ENCODE results near the gene AKAP4. TPM values are rescaled to one million over a fixed set of nuclear protein-coding genes. Genes with fewer than 3 reads are reported as not detected.

AKAP4 gene
- total RNA-seq, 4 donors from 2014 or later = not detected

- H3K36me3 ChIP-seq = no peaks in the 10 kb centered on the region
- intact Hi-C loops (cut with DNase I) = no loop called here
- H3K4me1 ChIP-seq = no peaks in the 10 kb centered on the region
- 75 to 79% methylated on average over 1 to 3 of the region's 3 CpGs for WGBS, 2 donors
- H3K9me3 ChIP-seq = no peaks in the 10 kb centered on the region
- TF ChIP-seq POLR2A (IDR thresholded peaks at IDR 0.05) = no peak
- no peak overlapping the region for H3K27ac ChIP-seq
- H3K4me3 ChIP-seq = no peak overlapping the region
- DNase-seq = no peak
- H3K27me3 ChIP-seq = no peaks in the 10 kb centered on the region
Observed at GRCh38 chrX:50169717-50170116, 31.1 kb downstream of the AKAP4 start.

GRCh38 chrX:50168241-50168687 is 32.5 kb downstream of the AKAP4 start:
- Histone ChIP-seq H3K36me3 (no peaks in the 10 kb centered on the region), H3K27me3 (no peaks in the 10 kb centered on the region), H3K4me3 (no peak overlapping the region), H3K9me3 (no peaks in the 10 kb centered on the region), H3K4me1 (no peaks in the 10 kb centered on the region), H3K27ac (no peak overlapping the region)
- no peak for TF ChIP-seq POLR2A (IDR thresholded peaks at IDR 0.05)
- WGBS, 2 donors = 53 to 58% methylated on average over 2 to 5 of the region's 5 CpGs
- intact Hi-C loops (cut with DNase I) = no loop called here
- no peak for DNase-seq

DNA sequence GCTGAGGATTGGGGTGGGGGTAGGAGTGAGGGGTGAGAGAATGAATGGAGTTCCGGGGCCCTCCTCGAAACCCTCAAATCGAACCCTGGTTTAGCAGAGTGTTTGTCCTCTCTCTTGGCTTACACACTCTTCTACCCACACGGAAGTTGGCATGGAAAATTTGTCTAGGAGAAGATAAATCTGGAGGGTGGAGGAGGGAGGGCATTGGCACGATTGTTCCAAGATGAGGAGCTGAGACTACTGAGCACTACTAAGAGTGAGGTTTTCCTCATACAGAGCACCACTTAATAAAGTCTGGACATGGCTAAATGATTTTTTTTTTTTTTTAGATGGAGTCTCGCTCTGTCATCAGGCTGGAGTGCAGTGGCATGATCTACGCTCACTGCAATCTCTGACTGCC is 33.4 kb downstream of the AKAP4 start:
- Histone ChIP-seq H3K36me3 (no peaks in the 10 kb centered on the region), H3K27ac (no peak overlapping the region), H3K4me1 (no peaks in the 10 kb centered on the region), H3K9me3 (no peaks in the 10 kb centered on the region), H3K4me3 (no peak overlapping the region), H3K27me3 (no peaks in the 10 kb centered on the region)
- WGBS, 2 donors = 47 to 57% methylated on average over 3 to 7 of the region's 7 CpGs
- no peak for DNase-seq
- intact Hi-C loops (cut with DNase I) = no loop called here
- TF ChIP-seq, protein P1, sequence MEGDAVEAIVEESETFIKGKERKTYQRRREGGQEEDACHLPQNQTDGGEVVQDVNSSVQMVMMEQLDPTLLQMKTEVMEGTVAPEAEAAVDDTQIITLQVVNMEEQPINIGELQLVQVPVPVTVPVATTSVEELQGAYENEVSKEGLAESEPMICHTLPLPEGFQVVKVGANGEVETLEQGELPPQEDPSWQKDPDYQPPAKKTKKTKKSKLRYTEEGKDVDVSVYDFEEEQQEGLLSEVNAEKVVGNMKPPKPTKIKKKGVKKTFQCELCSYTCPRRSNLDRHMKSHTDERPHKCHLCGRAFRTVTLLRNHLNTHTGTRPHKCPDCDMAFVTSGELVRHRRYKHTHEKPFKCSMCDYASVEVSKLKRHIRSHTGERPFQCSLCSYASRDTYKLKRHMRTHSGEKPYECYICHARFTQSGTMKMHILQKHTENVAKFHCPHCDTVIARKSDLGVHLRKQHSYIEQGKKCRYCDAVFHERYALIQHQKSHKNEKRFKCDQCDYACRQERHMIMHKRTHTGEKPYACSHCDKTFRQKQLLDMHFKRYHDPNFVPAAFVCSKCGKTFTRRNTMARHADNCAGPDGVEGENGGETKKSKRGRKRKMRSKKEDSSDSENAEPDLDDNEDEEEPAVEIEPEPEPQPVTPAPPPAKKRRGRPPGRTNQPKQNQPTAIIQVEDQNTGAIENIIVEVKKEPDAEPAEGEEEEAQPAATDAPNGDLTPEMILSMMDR (IDR thresholded peaks at IDR 0.05) = no peak
- no peak for TF ChIP-seq POLR2A (IDR thresholded peaks at IDR 0.05)

GRCh38 chrX:50165727-50166126 is 35.1 kb downstream of the AKAP4 start:
- no peak overlapping the region for H3K4me3 ChIP-seq
- no peaks in the 10 kb centered on the region for H3K36me3 ChIP-seq
- no peaks in the 10 kb centered on the region for H3K4me1 ChIP-seq
- H3K9me3 ChIP-seq = no peaks in the 10 kb centered on the region
- no peak for DNase-seq
- no peak overlapping the region for H3K27ac ChIP-seq
- H3K27me3 ChIP-seq = no peaks in the 10 kb centered on the region
- intact Hi-C loops (cut with DNase I) = no loop called here
- WGBS, 2 donors = 63 to 83% methylated on average over 3 to 5 of the region's 5 CpGs
- TF ChIP-seq, protein P1 (IDR thresholded peaks at IDR 0.05) = no peak
- no peak for TF ChIP-seq POLR2A (IDR thresholded peaks at IDR 0.05)

GRCh38 chrX:50161127-50161526 is 39.7 kb downstream of the AKAP4 start:
- no peak overlapping the region for H3K4me3 ChIP-seq
- H3K27ac ChIP-seq = no peak overlapping the region
- DNase-seq = no peak
- 55 to 64% methylated on average over 3 of the region's 3 CpGs for WGBS, 2 donors
- H3K27me3 ChIP-seq = no peaks in the 10 kb centered on the region
- H3K36me3 ChIP-seq = no peaks in the 10 kb centered on the region
- no peaks in the 10 kb centered on the region for H3K9me3 ChIP-seq
- intact Hi-C loops (cut with DNase I) = no loop called here
- TF ChIP-seq, protein P1 (IDR thresholded peaks at IDR 0.05) = no peak
- no peak for TF ChIP-seq POLR2A (IDR thresholded peaks at IDR 0.05)
- H3K4me1 ChIP-seq = no peaks in the 10 kb centered on the region

GRCh38 chrX:50158593-50158992 is 42.2 kb downstream of the AKAP4 start:
- H3K36me3 ChIP-seq = no peaks in the 10 kb centered on the region
- intact Hi-C loops (cut with DNase I) = no loop called here
- H3K4me1 ChIP-seq = no peaks in the 10 kb centered on the region
- no peak for DNase-seq
- no peak overlapping the region for H3K4me3 ChIP-seq
- no peak for TF ChIP-seq POLR2A (IDR thresholded peaks at IDR 0.05)
- TF ChIP-seq, protein P1 (IDR thresholded peaks at IDR 0.05) = no peak
- no peaks in the 10 kb centered on the region for H3K9me3 ChIP-seq
- 16 to 20% methylated on average over 1 of the region's 1 CpG for WGBS, 2 donors
- no peaks in the 10 kb centered on the region for H3K27me3 ChIP-seq
- no peak overlapping the region for H3K27ac ChIP-seq

Measured in esophagus squamous epithelium (tissue), 5 donors.